Measurements from ENCODE around the gene PELI2.

- no peak for TF ChIP-seq CTCF (IDR thresholded peaks at IDR 0.05)
- no peak for TF ChIP-seq POLR2A (IDR thresholded peaks at IDR 0.05)
Observed at GRCh38 chr14:56122301-56122700, 4.1 kb downstream of the PELI2 start.

All from testis (tissue), 2 donors.